Measurements from ENCODE around the gene SLC35A4.

GRCh38 chr5:140567871-140568270, 3.2 kb downstream of the SLC35A4 start:
- TF ChIP-seq CTCF (optimal IDR thresholded peaks at IDR 0.05 in 1 of 3, IDR thresholded peaks at IDR 0.05 in 1 of 3, conservative IDR thresholded peaks at IDR 0.05 in 1 of 3; ENCODE audit: extremely low read depth in 1 of 3, insufficient read depth in 2 of 3, low read length in 3 of 3) (no peak), EZH2 (IDR thresholded peaks at IDR 0.05; ENCODE audit: low read length) (no peak)
